ENCODE results near the gene ZNF423. TPM values are rescaled to one million over a fixed set of nuclear protein-coding genes. Genes with fewer than 3 reads are reported as not detected.

ZNF423 gene
- total RNA-seq, 1 experiment from 2014 or later: 0.20 TPM

DNA sequence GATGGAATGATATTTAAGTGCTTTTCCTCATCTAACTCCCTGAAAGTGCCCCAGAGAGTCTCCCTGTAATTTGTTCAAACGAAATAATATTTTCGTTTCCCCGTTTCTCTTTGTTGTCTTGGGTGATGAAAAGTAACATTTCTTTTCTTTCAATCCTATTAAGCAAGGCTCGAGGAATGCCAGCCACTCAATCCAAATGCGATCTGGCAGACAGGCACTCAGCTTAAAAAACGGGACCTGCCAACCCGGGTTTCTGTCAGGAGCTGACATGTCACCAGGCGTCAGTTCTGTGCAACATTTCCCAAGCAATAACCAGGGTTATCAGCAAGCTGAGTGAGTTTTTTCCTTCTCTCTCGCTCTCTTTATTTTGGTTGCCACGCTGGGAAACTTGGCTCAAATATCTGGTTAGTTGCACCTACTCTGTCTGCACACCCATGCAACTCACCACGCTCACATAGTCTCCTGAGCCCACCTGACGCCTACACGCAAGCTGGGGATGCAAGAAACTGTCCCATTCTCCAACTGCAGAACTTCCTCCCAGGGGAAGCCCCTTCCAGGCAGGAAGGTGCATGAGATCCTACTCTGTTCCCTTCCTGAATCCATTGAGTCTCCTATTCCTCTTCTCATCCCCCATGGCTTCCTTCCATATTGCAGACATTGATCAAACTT lies 274.1 kb downstream of the ZNF423 start:
- POLR2A ChIA-PET: no interaction called here
- H3K9me3 Mint-ChIP-seq (ENCODE audit: unreplicated experiment): no peaks in the 10 kb centered on the region
- no peaks in the 10 kb centered on the region for H3K27me3 ChIP-seq (replicated peaks; ENCODE audit: control insufficient read depth, insufficient read depth, low read length)
- H3K36me3 ChIP-seq (ENCODE audit: control insufficient read depth, insufficient read depth, low read length): no peaks in the 10 kb centered on the region
- H3K27ac Mint-ChIP-seq (ENCODE audit: unreplicated experiment): no peak overlapping the region
- H3K27me3 Mint-ChIP-seq (ENCODE audit: insufficient read depth, unreplicated experiment): peaks cover 18% of the 10 kb centered on the region
- CTCF ChIA-PET: no interaction called here
- H3K9me3 ChIP-seq: no peaks in the 10 kb centered on the region
- no peaks in the 10 kb centered on the region for H3K4me1 ChIP-seq
- TF ChIP-seq CTCF (IDR thresholded peaks at IDR 0.05; ENCODE audit: insufficient read depth in 1 of 2, low read depth in 1 of 2, low read length in 1 of 2, severe bottlenecking in 1 of 2, unreplicated experiment in 1 of 2): no peak
- DNase-seq: no peak
- H3K4me1 Mint-ChIP-seq (ENCODE audit: low read depth, unreplicated experiment): no peaks in the 10 kb centered on the region
- no peaks in the 10 kb centered on the region for H3K36me3 Mint-ChIP-seq (ENCODE audit: insufficient read depth, unreplicated experiment)
- intact Hi-C loops (cut with micrococcal nuclease; ENCODE audit: unreplicated experiment): no loop called here
- no peak overlapping the region for H3K4me3 Mint-ChIP-seq (ENCODE audit: unreplicated experiment)
- BruUV-seq (replicated peaks): no TSS peak
- no peak overlapping the region for H3K4me3 ChIP-seq (ENCODE audit: low read depth, low read length)

DNA sequence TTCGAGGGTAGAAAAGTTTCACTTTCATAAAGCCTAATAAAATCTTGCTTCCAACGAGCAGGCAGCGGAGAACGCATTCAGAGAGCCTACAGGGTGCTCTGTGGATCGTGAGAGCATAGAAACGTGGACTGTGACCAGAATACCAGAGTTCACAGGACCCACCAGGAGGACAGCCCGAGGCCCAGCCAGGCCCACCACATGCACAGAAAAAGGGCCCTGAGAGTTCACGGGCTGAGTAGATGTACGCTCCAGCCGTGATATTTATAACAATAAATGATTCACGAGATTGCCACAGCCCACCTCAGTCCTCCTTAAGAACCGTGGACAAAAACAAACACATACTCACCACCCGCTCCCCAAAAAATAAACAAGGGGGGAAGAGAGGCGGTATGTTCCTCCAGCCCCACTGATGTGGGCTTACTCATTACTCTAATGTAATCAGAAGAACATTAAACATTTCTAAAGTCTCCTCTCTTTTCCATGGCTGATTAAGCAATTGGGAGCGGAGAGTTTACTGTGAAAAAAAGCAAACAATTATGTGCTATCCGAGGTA lies 275.1 kb downstream of the ZNF423 start:
- H3K4me3 Mint-ChIP-seq (ENCODE audit: unreplicated experiment): no peak overlapping the region
- Histone ChIP-seq H3K4me1 (no peaks in the 10 kb centered on the region), H3K27me3 (replicated peaks; ENCODE audit: control insufficient read depth, insufficient read depth, low read length) (no peaks in the 10 kb centered on the region), H3K9me3 (no peaks in the 10 kb centered on the region), H3K36me3 (ENCODE audit: control insufficient read depth, insufficient read depth, low read length) (no peaks in the 10 kb centered on the region), H3K4me3 (ENCODE audit: low read depth, low read length) (no peak overlapping the region)
- no peak for TF ChIP-seq CTCF (IDR thresholded peaks at IDR 0.05; ENCODE audit: insufficient read depth in 1 of 2, low read depth in 1 of 2, low read length in 1 of 2, severe bottlenecking in 1 of 2, unreplicated experiment in 1 of 2)
- no peak overlapping the region for H3K27ac Mint-ChIP-seq (ENCODE audit: unreplicated experiment)
- H3K36me3 Mint-ChIP-seq (ENCODE audit: insufficient read depth, unreplicated experiment): no peaks in the 10 kb centered on the region
- no TSS peak for BruUV-seq (replicated peaks)
- POLR2A ChIA-PET: no interaction called here
- no peaks in the 10 kb centered on the region for H3K9me3 Mint-ChIP-seq (ENCODE audit: unreplicated experiment)
- CTCF ChIA-PET: no interaction called here
- intact Hi-C loops (cut with micrococcal nuclease; ENCODE audit: unreplicated experiment): no loop called here
- peaks cover 18% of the 10 kb centered on the region for H3K27me3 Mint-ChIP-seq (ENCODE audit: insufficient read depth, unreplicated experiment)
- no peak for DNase-seq
- H3K4me1 Mint-ChIP-seq (ENCODE audit: low read depth, unreplicated experiment): no peaks in the 10 kb centered on the region

GRCh38 chr16:49578435-49579024 lies 277.4 kb downstream of the ZNF423 start:
- Mint-ChIP-seq H3K4me1 (ENCODE audit: low read depth, unreplicated experiment) (no peaks in the 10 kb centered on the region), H3K9me3 (ENCODE audit: unreplicated experiment) (no peaks in the 10 kb centered on the region), H3K27ac (ENCODE audit: unreplicated experiment) (no peak overlapping the region), H3K36me3 (ENCODE audit: insufficient read depth, unreplicated experiment) (no peaks in the 10 kb centered on the region), H3K27me3 (ENCODE audit: insufficient read depth, unreplicated experiment) (peaks cover 18% of the 10 kb centered on the region), H3K4me3 (ENCODE audit: unreplicated experiment) (no peak overlapping the region)
- POLR2A ChIA-PET: no interaction called here
- no peak for TF ChIP-seq CTCF (IDR thresholded peaks at IDR 0.05; ENCODE audit: insufficient read depth in 1 of 2, low read depth in 1 of 2, low read length in 1 of 2, severe bottlenecking in 1 of 2, unreplicated experiment in 1 of 2)
- H3K4me1 ChIP-seq: no peaks in the 10 kb centered on the region
- no peaks in the 10 kb centered on the region for H3K9me3 ChIP-seq
- DNase-seq: peak in 1 of 2 experiments; percentile 22
- BruUV-seq (replicated peaks): no TSS peak
- H3K36me3 ChIP-seq (ENCODE audit: control insufficient read depth, insufficient read depth, low read length): no peaks in the 10 kb centered on the region
- no peaks in the 10 kb centered on the region for H3K27me3 ChIP-seq (replicated peaks; ENCODE audit: control insufficient read depth, insufficient read depth, low read length)
- CTCF ChIA-PET: no interaction called here
- intact Hi-C loops (cut with micrococcal nuclease; ENCODE audit: unreplicated experiment): no loop called here
- H3K4me3 ChIP-seq (ENCODE audit: low read depth, low read length): no peak overlapping the region
